NCI-H510A treated with DMSO at 0.1 percent for 48 hours (cell line): ENCODE measurements around the gene XRN1.
"Not testable (repeated sequence)": the region's sequence is repeated elsewhere in the genome, so short reads cannot be mapped to it uniquely, and the experiment has no call there.

Experiments
- DNase-seq: peaks from one replicate; lab custom pipeline; 2025; lab: John Stamatoyannopoulos, UW

XRN1 gene, protein sequence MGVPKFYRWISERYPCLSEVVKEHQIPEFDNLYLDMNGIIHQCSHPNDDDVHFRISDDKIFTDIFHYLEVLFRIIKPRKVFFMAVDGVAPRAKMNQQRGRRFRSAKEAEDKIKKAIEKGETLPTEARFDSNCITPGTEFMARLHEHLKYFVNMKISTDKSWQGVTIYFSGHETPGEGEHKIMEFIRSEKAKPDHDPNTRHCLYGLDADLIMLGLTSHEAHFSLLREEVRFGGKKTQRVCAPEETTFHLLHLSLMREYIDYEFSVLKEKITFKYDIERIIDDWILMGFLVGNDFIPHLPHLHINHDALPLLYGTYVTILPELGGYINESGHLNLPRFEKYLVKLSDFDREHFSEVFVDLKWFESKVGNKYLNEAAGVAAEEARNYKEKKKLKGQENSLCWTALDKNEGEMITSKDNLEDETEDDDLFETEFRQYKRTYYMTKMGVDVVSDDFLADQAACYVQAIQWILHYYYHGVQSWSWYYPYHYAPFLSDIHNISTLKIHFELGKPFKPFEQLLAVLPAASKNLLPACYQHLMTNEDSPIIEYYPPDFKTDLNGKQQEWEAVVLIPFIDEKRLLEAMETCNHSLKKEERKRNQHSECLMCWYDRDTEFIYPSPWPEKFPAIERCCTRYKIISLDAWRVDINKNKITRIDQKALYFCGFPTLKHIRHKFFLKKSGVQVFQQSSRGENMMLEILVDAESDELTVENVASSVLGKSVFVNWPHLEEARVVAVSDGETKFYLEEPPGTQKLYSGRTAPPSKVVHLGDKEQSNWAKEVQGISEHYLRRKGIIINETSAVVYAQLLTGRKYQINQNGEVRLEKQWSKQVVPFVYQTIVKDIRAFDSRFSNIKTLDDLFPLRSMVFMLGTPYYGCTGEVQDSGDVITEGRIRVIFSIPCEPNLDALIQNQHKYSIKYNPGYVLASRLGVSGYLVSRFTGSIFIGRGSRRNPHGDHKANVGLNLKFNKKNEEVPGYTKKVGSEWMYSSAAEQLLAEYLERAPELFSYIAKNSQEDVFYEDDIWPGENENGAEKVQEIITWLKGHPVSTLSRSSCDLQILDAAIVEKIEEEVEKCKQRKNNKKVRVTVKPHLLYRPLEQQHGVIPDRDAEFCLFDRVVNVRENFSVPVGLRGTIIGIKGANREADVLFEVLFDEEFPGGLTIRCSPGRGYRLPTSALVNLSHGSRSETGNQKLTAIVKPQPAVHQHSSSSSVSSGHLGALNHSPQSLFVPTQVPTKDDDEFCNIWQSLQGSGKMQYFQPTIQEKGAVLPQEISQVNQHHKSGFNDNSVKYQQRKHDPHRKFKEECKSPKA (N-terminal part only)

DNA sequence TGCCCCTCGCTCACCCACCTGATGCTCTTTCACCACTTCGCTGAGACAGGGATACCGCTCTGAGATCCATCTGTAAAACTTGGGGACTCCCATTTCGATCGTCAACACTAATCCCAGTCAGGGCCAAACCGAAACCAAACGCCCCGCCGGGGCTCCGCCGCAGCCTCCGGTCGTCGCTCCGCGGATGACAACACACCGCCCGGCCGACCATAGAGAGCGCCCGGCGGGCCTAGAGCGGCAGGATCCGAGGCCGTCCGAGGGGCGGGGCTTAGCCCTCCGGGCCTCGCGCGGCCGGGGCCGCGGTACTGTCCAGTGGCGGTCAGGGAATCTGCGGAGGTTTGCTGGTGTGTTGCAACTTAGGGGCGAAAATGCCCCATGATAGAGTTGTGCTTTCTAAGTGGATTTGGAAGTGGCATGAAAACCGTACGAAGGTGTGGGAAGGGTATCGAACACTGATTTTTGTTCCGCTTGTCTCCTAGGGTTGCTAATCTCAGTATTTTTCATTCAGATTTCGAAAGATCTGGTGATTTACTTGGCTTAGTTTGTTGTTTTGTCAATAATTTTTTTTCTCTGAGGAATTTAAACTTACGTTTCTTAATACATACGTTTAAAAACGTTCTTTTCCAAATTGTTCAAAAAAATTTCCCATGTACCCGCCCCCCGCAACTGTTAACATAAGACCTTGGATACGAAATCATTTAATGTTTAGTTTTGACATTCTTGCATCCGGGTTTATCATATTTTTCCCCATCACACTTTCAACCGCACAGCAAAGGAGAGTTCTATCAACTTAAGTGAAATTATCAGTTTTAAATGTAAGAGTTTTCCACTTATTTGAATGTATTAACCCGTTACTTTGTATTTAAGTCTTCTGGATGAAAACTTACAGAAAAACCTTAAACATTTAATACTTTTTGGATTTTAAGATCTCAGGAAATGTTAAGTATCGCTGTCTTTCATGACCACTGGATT lies at the start of gene XRN1:
Gene XRN1 (minus strand): TSS at position 186 of the 972 bp plus-strand sequence. CDS start 93 bp downstream, at position 93.
- peak; percentile 64 for DNase-seq

DNA sequence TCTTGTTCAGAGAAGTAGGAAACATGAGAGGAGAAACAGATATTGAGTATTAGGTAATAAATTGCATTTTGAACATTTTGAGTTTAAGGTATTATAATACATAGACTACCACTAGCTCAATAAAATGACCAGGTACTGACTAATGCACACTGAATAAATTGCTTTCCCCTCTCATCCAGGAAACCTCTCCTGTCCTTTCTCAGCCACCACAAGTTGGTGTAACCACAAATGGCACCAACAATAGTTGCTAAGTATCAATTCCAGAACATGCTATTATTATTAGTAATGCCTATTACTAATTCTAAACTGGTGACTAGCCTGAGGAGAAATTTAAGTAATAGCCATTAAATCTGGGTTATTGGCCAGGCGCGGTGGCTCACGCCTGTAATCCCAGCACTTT lies 47.3 kb upstream of the XRN1 start:
- DNase-seq: no peak

DNA sequence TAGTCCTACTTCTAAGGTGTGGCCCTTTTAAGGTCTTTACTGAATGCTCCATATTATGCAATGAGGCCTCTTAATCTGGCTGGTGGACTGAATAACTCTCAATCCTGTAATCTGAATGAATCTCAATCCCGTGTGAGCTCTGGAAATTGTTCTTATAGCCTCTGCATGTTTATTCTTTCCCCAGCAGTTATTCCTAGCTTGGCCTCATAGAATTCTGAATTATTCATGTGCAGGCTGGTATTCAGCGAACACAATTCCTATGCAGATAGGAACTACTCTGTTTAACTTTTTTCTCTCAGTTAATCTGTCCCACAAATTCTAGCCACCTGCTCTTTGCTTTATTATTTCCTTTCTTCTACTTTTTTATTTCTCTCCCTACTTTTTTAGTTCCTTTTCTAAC lies 44.3 kb upstream of the XRN1 start:
- no peak for DNase-seq

DNA sequence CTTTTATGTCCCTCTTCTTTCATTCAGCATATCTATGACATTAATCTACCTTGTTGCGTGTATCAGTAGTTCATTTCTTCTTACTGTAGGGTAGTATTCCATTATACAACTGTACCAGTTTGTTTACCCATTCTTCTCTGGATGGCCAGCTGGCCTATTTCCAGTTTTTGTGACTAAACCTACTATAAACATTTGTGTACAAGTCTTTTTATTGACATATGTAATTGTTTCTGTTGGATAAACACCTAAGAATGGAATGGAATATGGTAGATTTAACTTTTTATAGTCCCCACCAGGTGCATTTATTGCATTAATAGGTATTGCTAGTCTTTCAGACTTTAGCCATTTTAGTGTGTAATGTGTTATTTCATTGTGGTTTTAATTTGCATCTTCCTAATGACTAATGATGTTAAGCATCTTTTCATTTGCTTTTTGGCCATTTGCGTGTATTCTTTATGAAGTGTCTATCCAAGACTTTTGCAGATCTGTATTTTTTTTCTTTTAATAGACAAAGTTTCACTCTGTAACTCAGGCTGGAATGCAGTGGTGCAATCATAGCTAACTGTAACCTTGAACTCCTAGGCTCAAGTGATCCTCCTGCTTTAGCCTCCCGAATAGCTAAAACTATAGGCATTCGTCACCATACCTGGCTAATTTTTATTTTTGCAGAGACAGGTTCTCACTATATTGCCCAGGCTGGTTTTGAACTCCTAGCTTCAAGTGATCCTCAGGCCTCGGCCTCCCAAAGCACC lies 41.9 kb upstream of the XRN1 start:
- no peak for DNase-seq

DNA sequence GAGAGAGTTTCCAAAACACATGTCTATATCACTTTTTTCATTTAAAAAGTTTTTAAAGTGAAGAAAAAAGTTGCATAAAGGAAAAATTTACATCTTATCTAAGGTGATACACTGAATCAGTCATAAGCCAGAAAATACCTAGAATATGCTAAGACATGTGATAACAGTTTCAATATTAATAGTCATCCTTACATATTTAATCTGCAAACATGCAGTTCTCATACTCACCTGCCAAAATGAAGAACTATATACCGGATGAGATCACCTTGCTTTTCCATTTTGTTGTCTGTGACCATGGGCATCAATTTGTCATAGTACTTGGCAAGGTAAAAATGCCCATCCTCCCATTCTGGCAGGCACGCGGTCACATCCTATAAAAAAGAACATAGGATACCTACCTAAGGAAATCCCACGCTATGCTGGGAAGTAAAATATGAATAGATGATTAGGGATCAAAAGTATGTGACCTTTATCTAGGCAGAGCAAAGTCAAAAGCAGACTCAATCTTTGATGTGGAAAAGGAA lies 37.1 kb upstream of the XRN1 start:
- no peak for DNase-seq

DNA sequence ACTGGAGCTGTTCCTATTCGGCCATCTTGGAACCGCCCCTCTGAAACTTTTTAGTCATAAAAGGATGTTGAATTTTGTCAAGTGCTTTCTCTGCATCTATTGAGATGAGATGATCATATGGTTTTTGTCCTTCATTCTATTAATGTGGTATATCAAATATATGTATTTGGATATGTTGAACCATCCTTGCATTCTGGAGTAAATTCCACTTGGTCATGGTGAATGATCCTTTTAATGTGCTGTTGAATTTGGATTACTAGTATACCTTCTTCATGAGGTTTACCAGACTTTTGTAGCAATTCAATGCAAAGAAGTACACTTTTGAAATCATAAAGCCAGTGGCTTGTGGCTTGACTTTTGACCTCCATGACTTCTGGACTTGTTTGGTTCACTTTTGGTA lies 33.4 kb upstream of the XRN1 start:
- DNase-seq: no peak

DNA sequence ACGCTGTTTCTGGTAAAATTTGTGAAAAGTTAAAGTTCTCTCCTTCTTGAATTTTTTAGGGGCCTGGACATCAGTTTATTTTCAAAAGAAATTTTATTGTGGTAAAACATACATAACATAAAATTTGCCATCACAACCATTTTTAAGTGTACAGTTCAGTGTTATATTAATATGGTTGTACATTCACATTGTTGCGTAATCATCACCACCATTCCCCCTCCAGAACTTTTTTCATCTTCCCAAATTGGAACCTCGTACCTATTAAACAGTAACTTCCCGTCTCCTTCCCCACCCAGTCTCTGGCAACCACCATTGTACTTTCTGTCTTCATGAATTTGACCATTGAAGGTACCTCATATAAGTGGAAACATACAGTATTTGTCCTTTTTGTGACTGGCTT lies 23.0 kb upstream of the XRN1 start:
- no peak for DNase-seq

DNA sequence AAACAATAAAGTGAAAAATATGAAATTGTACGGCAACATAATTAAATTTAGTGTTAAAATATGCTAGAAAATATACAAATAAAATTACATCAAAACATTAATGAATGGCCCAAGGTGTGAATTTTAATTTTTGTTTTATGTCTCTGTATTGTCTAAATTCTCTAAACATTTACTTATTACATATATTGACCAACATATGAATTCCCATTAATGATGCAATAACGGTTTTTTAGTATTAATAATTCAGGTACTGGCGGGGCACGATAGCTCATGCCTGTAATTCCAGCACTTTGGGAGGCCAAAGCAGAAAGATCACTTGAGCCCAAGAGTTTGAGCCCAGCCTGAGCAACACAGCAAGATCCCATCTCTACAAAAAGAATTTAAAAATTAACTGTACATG lies 20.6 kb upstream of the XRN1 start:
- no peak for DNase-seq

DNA sequence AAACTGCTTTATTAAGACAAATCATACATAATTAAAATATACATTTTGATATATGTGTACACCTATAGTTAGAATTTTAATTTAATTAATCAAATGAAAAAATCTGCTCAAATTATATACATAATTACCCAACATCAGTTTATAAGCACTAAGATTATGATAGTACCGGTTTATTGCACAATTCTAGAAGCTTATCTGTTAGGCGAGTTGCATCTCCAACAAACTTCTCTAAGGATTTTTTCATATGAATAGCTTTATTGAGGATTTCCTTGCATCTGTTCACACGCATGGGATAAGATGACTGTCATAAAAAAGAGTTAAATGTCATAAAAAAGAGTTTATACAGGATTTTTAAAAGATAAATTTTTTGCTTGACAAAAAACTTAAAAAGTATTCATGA lies 19.9 kb upstream of the XRN1 start:
- no peak for DNase-seq

DNA sequence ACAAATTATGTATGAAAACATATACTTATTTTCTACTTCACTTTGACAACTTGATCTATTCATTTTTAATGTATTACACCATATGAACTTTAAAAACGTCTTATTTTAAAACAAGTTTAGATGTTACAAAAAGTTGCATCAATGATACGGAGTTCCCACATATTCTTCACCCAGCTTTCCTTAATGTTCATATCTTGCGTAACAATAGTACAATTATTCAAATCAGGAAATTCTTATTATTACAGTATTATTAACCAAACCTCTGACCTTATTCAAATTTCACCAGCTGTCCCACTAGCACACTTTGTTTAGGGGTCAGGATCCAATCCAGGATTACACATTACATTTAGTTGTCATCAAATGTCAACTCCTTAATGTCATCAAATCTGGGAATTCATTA lies 12.9 kb upstream of the XRN1 start:
- DNase-seq: no peak

DNA sequence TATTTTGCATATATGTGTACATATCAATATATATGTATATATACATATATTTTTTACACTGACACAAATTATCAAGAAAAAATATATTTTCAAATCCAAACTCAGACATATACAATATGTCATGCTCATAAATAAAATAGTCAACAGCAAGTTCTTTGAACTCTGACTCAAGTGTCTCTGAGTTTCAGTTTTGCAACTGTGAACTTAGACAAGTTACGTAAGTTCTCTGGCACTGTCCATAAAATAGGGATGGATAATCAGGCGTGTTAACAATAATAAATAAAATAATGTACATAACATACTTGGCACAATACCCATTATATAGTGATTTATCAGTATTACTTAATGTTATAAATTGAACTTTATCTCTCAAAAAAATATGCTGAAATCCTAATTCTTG lies 12.1 kb upstream of the XRN1 start:
- no peak for DNase-seq

DNA sequence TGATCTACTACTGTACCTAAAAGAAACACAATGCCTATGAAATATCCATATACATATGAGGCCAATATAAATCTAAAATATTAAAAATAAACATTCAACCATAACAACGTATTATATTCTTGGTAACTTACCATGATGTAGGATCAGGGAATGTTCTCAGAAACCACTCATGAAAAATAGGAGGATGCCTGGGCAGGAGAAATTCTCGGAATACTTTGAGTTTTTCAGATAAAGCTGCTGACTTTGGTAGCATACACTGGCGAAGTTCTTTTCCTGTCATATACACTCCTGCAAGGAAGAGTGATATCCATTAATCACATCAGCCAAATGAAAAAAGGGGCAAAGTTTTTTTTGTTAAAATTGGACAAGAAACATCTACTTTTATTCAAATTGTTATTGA lies 11.3 kb upstream of the XRN1 start:
- no peak for DNase-seq

DNA sequence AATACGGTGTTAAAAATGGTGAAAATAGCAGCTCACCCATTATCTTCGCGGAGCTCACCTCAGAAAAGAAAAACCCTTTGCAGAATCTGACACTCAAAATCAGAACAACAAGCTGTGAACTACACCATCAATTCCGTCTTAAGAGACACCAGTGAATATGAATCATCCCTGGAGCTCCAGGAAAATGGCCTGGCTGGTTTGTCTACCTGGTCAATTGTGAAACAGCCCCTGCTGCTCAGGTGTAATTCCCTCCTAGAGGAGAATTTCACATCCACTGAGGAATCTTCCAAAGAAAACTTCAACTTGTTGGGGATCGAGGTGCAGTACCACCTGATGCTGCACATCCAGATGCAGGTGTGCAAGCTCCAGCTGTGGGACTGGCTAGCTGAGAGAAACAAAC lies 3.0 kb upstream of the XRN1 start:
- DNase-seq: no peak

DNA sequence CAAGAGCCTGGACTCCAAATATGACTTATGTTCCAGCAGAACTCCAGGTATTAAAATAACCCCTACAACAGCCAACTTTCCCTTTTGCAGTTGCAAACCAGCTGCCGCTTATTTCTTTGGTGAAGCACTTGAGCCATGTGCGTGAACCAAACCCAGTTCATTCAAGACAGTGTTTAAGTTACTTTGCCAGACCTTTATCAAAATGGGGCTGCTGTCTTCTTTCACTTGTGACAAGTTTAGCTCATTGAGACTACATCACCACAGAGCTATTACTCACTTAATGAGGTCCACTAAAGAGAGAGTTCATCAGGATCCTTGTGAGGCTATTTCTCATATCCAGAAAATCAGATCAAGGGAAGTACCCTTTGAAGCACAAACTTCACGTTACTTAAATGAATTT lies 2.4 kb upstream of the XRN1 start:
- DNase-seq: no peak

DNA sequence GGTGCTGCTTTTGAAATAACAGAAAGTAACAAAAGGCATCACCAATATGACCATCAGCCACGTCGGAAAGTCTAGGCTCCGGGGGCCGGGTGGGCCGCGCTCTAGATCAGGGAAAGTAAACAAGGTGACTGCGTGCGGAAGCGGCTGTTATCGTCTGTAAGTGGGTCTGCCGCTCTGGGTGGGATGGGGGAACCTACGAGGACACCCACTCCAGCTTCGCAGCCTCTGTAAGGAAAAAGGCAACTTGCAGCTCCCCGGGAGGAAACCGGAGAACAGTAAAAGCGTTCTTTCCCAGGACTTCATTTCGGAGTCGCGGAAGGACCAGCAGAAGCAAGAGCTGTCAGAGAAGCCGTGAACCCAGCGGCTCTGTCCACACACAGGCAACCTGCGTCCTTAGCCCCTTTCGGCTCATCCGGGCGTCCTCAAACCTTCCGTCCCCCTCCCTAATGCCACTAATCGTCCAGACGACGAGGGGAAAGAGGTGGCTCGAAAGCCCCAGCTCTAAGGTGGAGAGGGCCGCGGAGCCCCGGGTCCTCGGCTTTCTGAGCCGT lies 461 bp downstream of the XRN1 start:
- DNase-seq: no peak

DNA sequence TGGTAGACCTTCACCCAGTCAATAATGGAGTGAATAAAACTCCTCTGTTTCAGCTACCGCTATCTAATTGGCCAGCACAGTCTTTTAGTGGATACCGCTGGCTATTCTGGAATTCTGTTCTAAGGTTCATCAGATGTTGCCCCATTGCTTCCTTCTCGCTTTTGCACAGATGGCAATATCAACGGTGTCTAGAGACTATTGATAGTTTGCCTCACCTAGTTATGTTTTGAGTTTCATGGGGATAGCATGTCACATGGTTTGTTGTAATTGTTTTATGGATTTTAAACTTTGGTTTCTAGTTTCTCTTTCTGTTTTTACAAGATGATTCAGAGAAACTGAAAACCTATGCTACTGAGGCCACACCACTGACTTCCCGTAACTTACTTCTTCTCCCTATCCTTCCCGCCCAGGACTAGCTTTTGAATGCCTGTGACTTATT lies 2.0 kb downstream of the XRN1 start:
- no peak for DNase-seq

DNA sequence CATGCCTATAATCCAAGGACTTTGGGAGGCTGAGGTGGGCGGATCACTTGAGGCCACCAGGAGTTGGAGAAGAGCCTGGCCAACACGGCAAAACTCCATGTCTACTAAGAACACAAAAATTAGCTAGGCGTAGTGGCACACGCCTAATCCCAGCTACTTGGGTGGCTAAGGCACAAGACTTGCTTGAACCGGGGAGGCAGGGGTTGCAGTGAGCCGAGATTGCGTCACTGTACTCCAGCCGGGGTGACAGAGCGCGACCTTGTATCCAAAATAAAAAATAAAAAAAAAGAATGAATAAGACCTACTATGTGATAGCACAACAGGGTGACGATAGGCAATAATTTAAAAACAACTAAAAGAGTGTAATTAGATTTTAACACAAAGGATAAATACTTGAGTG lies 3.5 kb downstream of the XRN1 start:
- DNase-seq: no peak

DNA sequence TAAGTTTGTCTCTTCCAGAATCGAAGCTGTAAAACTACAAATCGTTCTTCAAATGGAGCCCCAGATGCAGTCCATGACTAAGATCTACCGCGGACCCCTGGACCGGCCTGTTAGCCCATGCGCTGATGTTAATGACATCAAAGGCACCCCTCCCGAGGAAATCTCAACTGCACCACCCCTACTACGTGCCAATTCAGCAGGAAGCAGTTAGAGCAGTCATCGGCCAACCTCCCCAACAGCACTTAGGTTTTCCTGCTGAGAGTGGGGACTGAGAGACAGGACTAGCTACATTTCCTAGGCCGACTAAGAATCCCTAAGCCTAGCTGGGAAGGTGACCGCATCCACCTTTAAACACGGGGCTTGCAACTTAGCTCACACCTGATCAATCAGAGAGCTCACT lies 4.8 kb downstream of the XRN1 start:
- not testable (repeated sequence) for DNase-seq

DNA sequence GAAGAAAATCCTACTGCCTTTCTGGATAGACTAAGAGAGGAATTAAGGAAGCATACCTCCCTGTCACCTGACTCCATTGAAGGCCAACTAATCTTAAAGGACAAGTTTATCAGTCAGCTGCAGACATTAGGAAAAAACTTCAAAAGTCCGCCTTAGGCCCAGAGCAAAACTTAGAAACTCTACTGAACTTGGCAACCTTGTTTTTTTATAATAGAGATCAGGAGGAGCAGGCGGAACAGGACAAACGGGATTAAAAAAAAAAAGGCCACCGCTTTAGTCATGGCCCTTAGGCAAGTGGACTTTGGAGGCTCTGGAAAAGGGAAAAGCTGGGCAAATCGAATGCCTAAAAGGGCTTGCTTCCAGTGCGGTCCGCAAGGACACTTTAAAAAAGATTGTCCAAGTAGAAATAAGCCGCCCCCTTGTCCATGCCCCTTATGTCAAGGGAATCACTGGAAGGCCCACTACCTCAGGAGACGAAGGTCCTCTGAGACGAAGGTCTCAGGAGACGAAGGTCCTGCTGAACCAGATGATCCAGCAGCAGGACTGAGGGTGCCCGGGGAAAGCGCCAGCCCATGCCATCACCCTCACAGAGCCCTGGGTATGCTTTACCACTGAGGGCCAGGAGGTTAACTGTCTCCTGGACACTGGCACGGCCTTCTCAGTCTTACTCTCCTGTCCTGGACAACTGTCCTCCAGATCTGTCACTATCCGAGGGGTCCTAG lies 8.2 kb downstream of the XRN1 start:
- not testable (repeated sequence) for DNase-seq
